Measurements from ENCODE around the gene ADNP2. TPM values are rescaled to one million over a fixed set of nuclear protein-coding genes. Genes with fewer than 3 reads are reported as not detected.
A peak's percentile ranks its signal among the peaks of the same experiment; 100 is the strongest.

Gene ADNP2
- total RNA-seq, 1 donor from 2014 or later: 28.4 TPM

GRCh38 chr18:80143881-80144280 lies 34.8 kb downstream of the ADNP2 start:
- DNase-seq (ENCODE audit: extremely low spot score, unreplicated experiment): no peak
- H3K4me3 Mint-ChIP-seq: no peak overlapping the region
- H3K27ac Mint-ChIP-seq: no peak overlapping the region
- no peaks in the 10 kb centered on the region for H3K27me3 Mint-ChIP-seq
- no peaks in the 10 kb centered on the region for H3K9me3 Mint-ChIP-seq
- peaks cover 3% of the 10 kb centered on the region for H3K36me3 Mint-ChIP-seq
- peaks cover 4% of the 10 kb centered on the region for H3K4me1 Mint-ChIP-seq (ENCODE audit: unreplicated experiment)
- TF ChIP-seq CTCF (conservative IDR thresholded peaks at IDR 0.05): no peak

- no peak for DNase-seq (ENCODE audit: extremely low spot score, unreplicated experiment)
- TF ChIP-seq CTCF (conservative IDR thresholded peaks at IDR 0.05): no peak
- Mint-ChIP-seq H3K27me3 (no peaks in the 10 kb centered on the region), H3K27ac (no peak overlapping the region), H3K4me1 (ENCODE audit: unreplicated experiment) (peaks cover 4% of the 10 kb centered on the region), H3K4me3 (no peak overlapping the region), H3K9me3 (no peaks in the 10 kb centered on the region), H3K36me3 (peaks cover 7% of the 10 kb centered on the region)
These were observed 36.2 kb downstream of the ADNP2 start for GRCh38 chr18:80145196-80145804.

- no peak for DNase-seq (ENCODE audit: extremely low spot score, unreplicated experiment)
- Mint-ChIP-seq H3K4me3 (peak overlapping the region; percentile 68), H3K27me3 (no peaks in the 10 kb centered on the region), H3K9me3 (no peaks in the 10 kb centered on the region), H3K4me1 (ENCODE audit: unreplicated experiment) (peaks cover 4% of the 10 kb centered on the region), H3K27ac (no peak overlapping the region), H3K36me3 (peaks cover 11% of the 10 kb centered on the region)
- no peak for TF ChIP-seq CTCF (conservative IDR thresholded peaks at IDR 0.05)
These were observed 38.0 kb downstream of the ADNP2 start for GRCh38 chr18:80147037-80147417.

GRCh38 chr18:80147418-80148325 lies 38.6 kb downstream of the ADNP2 start:
- TF ChIP-seq CTCF (conservative IDR thresholded peaks at IDR 0.05): no peak
- Mint-ChIP-seq H3K4me3 (peak overlapping the region; percentile 82), H3K27me3 (no peaks in the 10 kb centered on the region), H3K4me1 (ENCODE audit: unreplicated experiment) (peaks cover 4% of the 10 kb centered on the region), H3K36me3 (peaks cover 15% of the 10 kb centered on the region), H3K9me3 (no peaks in the 10 kb centered on the region), H3K27ac (no peak overlapping the region)
- no peak for DNase-seq (ENCODE audit: extremely low spot score, unreplicated experiment)

GRCh38 chr18:80148326-80149199 lies 39.5 kb downstream of the ADNP2 start:
- H3K4me3 Mint-ChIP-seq: peak overlapping the region; percentile 36
- DNase-seq (ENCODE audit: extremely low spot score, unreplicated experiment): no peak
- H3K27ac Mint-ChIP-seq: no peak overlapping the region
- H3K27me3 Mint-ChIP-seq: no peaks in the 10 kb centered on the region
- H3K36me3 Mint-ChIP-seq: peaks cover 15% of the 10 kb centered on the region
- no peak for TF ChIP-seq CTCF (conservative IDR thresholded peaks at IDR 0.05)
- peaks cover 4% of the 10 kb centered on the region for H3K4me1 Mint-ChIP-seq (ENCODE audit: unreplicated experiment)
- H3K9me3 Mint-ChIP-seq: no peaks in the 10 kb centered on the region

Measured in type B pancreatic cell (in vitro differentiated cells).